Measurements from ENCODE around the gene BET1. TPM values are rescaled to one million over a fixed set of nuclear protein-coding genes. Genes with fewer than 3 reads are reported as not detected.

The BET1 gene
- total RNA-seq, 4 donors from 2014 or later: 9.0 to 17.7 (median 15.7) TPM

DNA sequence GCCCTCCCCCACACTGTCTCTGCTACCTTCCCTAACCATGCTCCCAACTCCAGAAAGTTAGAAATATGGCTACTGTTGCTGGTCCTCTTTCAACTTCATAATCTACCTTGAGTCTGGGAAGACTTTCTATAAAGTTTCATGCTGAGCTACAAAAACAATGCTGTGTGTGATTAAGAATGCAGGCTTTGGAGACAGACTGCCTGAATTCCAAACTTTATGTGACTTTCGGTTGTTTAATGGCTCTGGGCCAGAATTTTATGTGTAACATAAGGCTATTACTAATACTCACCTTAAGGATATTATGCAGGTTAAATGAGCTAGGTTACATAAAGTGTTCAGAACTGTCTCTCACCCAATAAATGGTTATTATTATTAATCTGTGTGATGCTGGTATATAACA, 19.1 kb downstream of the BET1 start:
- intact Hi-C loops (cut with DNase I): no loop called here
- Histone ChIP-seq H3K27me3 (no peaks in the 10 kb centered on the region), H3K4me3 (no peak overlapping the region), H3K27ac (no peak overlapping the region), H3K4me1 (no peaks in the 10 kb centered on the region), H3K36me3 (no peaks in the 10 kb centered on the region), H3K9me3 (no peaks in the 10 kb centered on the region)
- no peak for DNase-seq
- WGBS, 2 donors: 67 to 80% methylated on average over 1 of the region's 1 CpG
- TF ChIP-seq POLR2A (IDR thresholded peaks at IDR 0.05): no peak
- TF ChIP-seq, protein P1, sequence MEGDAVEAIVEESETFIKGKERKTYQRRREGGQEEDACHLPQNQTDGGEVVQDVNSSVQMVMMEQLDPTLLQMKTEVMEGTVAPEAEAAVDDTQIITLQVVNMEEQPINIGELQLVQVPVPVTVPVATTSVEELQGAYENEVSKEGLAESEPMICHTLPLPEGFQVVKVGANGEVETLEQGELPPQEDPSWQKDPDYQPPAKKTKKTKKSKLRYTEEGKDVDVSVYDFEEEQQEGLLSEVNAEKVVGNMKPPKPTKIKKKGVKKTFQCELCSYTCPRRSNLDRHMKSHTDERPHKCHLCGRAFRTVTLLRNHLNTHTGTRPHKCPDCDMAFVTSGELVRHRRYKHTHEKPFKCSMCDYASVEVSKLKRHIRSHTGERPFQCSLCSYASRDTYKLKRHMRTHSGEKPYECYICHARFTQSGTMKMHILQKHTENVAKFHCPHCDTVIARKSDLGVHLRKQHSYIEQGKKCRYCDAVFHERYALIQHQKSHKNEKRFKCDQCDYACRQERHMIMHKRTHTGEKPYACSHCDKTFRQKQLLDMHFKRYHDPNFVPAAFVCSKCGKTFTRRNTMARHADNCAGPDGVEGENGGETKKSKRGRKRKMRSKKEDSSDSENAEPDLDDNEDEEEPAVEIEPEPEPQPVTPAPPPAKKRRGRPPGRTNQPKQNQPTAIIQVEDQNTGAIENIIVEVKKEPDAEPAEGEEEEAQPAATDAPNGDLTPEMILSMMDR (IDR thresholded peaks at IDR 0.05): no peak

DNA sequence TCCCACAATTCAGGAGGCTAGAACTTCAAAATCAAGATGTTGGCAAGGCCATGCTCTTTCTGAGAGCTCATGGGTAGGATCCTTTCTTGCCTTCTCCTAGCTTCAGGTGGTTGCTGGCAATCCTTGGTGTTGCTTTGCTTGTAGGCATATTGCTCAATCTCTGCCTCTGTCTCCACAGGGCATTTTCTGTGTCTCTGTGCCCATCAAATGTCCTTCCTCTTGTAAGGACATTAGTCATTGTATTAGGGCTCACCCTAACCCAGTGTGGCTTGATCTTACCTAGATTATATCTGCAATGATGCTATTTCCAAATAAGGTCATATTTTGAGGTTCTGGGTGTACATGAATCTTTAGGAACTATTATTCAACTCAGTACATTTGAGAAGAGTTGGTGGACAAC, 20.1 kb downstream of the BET1 start:
- Histone ChIP-seq H3K4me3 (no peak overlapping the region), H3K4me1 (no peaks in the 10 kb centered on the region), H3K27me3 (no peaks in the 10 kb centered on the region), H3K36me3 (no peaks in the 10 kb centered on the region), H3K27ac (no peak overlapping the region), H3K9me3 (no peaks in the 10 kb centered on the region)
- intact Hi-C loops (cut with DNase I): no loop called here
- no peak for DNase-seq
- no peak for TF ChIP-seq POLR2A (IDR thresholded peaks at IDR 0.05)
- TF ChIP-seq, protein P1 (IDR thresholded peaks at IDR 0.05): no peak

DNA sequence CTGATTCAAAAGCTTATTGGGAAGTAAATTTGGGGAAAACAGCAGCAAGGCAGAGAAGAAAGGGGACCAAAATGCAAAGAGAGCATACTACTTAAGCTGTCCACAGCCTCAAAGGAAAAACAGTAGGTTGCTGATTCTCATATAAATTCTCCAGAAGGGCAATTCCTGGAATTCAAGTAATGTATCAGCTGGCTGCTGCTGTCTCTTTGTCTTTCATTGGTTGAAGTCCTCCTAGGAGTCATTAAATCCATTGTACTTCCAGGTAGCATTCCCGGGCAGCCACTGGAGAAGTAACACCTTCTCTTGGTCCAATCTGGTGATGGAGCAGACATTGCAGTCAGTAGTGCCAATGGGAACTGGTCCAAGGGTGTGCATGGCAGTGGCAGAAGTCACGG, 22.7 kb downstream of the BET1 start:
- Histone ChIP-seq H3K9me3 (no peaks in the 10 kb centered on the region), H3K36me3 (no peaks in the 10 kb centered on the region), H3K4me1 (no peaks in the 10 kb centered on the region), H3K27ac (no peak overlapping the region), H3K27me3 (no peaks in the 10 kb centered on the region), H3K4me3 (no peak overlapping the region)
- DNase-seq: no peak
- WGBS, 2 donors: 53 to 71% methylated on average over 2 of the region's 2 CpGs
- intact Hi-C loops (cut with DNase I): no loop called here
- no peak for TF ChIP-seq POLR2A (IDR thresholded peaks at IDR 0.05)
- TF ChIP-seq, protein P1 (IDR thresholded peaks at IDR 0.05): no peak

DNA sequence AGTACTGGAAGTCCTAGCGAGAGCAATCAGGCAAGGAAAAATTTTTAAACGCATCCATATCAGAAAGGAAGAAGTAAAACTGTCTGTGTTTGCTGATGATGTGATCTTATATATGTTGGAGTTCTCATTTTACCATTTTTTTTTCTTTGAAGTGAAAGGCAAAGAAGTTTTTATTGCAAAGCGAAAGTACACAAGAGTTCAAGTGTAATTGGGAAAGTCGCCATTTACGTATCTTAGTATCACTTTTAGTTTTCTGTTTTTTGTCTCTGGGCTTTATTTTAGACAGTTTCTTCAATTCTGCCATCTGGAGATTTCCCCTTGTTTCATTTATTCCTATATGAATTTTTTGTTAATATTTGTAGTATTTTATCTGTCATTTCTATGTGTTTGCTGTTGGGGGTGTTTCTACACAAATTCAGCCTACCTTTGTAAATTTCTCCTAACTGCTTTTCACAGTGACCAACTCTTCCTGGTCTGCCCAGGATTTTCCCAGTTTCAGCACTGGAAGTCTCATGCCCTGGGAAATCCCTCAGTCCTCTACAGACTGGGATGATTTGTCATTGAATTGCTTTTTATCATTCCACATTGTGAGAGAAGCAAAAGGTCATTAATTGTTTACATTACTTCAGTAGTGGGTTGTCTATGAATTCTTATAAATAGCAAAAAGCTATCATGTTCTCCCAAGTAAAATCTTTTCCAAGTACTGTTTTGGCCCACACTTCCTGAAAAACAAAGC, 23.2 kb downstream of the BET1 start:
- Histone ChIP-seq H3K27ac (no peak overlapping the region), H3K27me3 (no peaks in the 10 kb centered on the region), H3K36me3 (no peaks in the 10 kb centered on the region), H3K9me3 (no peaks in the 10 kb centered on the region), H3K4me1 (no peaks in the 10 kb centered on the region), H3K4me3 (no peak overlapping the region)
- no peak for DNase-seq
- intact Hi-C loops (cut with DNase I): no loop called here
- 78 to 85% methylated on average over 5 of the region's 5 CpGs for WGBS, 2 donors
- TF ChIP-seq, protein P1 (IDR thresholded peaks at IDR 0.05): no peak
- no peak for TF ChIP-seq POLR2A (IDR thresholded peaks at IDR 0.05)

DNA sequence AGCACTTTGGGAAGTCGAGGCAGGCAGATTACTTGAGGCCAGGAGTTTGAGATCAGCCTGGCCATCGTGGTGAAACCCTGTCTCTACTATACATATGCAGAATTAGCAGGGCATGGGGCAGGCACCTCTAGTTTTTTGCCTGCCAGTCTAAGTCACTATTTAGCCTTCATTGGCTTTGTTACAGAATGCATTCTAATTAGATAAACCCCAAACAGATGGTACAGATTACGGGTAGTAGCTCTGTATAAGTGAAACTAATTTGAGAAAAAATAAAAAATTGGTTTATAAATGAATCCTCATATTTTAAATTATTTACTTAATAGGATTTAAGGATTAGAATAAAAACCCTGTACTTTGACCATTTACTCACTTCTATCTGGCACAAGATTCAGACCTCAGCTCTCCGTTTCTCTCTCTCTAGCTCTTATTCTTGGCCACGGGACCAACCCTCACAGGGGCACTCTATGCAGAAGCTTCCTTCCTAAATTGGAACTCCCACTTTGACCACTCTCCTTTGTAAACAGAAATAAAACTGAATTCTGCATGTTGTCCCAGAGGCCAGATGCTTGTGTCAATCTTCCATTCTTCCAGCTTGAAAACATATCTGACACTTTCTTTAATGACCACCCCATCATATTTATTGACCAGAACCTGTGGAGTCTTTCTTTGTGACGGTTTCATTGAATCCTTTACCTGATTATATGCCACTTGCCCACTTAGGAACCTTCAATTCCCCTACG, 26.8 kb downstream of the BET1 start:
- H3K4me3 ChIP-seq: no peak overlapping the region

More for the DNA sequence above, 26.8 kb downstream of the BET1 start:
- DNase-seq: no peak
- TF ChIP-seq, protein P1 (IDR thresholded peaks at IDR 0.05): no peak
- no peak for TF ChIP-seq POLR2A (IDR thresholded peaks at IDR 0.05)
- no peak overlapping the region for H3K27ac ChIP-seq
- 54 to 60% methylated on average over 5 to 7 of the region's 7 CpGs for WGBS, 2 donors
- H3K36me3 ChIP-seq: no peaks in the 10 kb centered on the region
- intact Hi-C loops (cut with DNase I): no loop called here
- no peaks in the 10 kb centered on the region for H3K4me1 ChIP-seq
- H3K9me3 ChIP-seq: no peaks in the 10 kb centered on the region
- no peaks in the 10 kb centered on the region for H3K27me3 ChIP-seq

Data from esophagus squamous epithelium (tissue), 5 donors.